BE2C (cell line): ENCODE results near the gene MAPK7.
A peak's percentile ranks its signal among the peaks of the same experiment; 100 is the strongest.

Experiments
- DNase-seq: peaks from one replicate; pipeline ENCODE4 v3.0.0-alpha.2; 2020
- H3K27me3 ChIP-seq: fragments of 250-450 bp; sonication (Bioruptor Pico); 2 replicates; pipeline ENCODE4 v1.5.1; 2020; ENCODE audit warnings: mild to moderate bottlenecking
- H3K36me3 ChIP-seq: fragments of 250-450 bp; sonication (Bioruptor Pico); 2 replicates; pipeline ENCODE4 v1.5.1; 2020; ENCODE audit warnings: mild to moderate bottlenecking
- H3K4me1 ChIP-seq: fragments of 250-450 bp; sonication (Bioruptor Pico); 2 replicates; pipeline ENCODE4 v1.5.1; 2020
- H3K4me3 ChIP-seq: 2 replicates; pipeline ENCODE4 v1.5.1; 2011; ENCODE audit warnings: low read depth, low read length
- H3K9me3 ChIP-seq: fragments of 250-450 bp; sonication (Bioruptor Pico); 2 replicates; pipeline ENCODE4 v1.5.1; 2020
- TF ChIP-seq, protein P1 (sequence below): IDR thresholded peaks from 2 replicates; pipeline ENCODE4 v1.5.1; 2012; ENCODE audit warnings: mild to moderate bottlenecking, low read depth, low read length

The MAPK7 gene

DNA sequence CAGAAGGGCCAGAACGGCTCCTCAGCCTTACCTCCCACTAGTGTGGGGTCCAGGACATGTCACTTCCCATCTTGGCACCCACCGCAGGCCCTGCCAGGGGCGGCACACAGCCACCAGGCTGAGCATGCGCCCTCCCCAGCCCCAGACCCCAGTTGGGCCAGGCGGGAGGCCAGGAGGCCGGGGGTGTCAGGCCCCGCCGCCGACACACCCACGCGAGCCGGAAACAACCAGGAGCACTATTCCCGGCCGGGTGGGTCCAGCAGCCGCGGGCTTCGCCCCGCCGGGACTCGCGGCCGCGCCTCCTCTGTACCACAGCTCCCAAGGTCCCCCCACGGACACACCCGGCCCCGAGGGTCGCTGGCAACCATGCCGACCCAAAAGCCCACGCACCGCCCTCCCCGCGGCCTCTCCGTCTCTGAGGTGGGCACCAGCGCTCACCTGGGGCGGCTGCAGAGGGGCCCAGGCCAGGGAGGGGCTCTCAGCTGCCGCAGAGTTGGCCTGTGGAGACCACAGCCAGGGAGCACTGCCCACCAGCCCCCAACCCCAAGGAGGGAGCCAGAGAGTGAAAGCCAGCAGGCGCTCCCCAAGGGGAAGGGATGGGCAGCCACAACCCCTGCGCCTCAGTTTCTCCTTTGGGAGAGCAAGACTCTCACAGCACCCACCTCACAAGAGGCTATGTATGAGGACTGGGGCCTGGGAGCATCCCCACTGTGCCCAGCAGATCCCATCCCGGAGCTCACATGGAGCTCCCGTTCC, 33.8 kb upstream of the MAPK7 start:
- Histone ChIP-seq H3K9me3 (no peaks in the 10 kb centered on the region), H3K4me1 (peaks cover 11% of the 10 kb centered on the region), H3K36me3 (no peaks in the 10 kb centered on the region), H3K27me3 (no peaks in the 10 kb centered on the region), H3K4me3 (no peak overlapping the region)
- DNase-seq: no peak
- TF ChIP-seq, protein P1, sequence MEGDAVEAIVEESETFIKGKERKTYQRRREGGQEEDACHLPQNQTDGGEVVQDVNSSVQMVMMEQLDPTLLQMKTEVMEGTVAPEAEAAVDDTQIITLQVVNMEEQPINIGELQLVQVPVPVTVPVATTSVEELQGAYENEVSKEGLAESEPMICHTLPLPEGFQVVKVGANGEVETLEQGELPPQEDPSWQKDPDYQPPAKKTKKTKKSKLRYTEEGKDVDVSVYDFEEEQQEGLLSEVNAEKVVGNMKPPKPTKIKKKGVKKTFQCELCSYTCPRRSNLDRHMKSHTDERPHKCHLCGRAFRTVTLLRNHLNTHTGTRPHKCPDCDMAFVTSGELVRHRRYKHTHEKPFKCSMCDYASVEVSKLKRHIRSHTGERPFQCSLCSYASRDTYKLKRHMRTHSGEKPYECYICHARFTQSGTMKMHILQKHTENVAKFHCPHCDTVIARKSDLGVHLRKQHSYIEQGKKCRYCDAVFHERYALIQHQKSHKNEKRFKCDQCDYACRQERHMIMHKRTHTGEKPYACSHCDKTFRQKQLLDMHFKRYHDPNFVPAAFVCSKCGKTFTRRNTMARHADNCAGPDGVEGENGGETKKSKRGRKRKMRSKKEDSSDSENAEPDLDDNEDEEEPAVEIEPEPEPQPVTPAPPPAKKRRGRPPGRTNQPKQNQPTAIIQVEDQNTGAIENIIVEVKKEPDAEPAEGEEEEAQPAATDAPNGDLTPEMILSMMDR: no peak

DNA sequence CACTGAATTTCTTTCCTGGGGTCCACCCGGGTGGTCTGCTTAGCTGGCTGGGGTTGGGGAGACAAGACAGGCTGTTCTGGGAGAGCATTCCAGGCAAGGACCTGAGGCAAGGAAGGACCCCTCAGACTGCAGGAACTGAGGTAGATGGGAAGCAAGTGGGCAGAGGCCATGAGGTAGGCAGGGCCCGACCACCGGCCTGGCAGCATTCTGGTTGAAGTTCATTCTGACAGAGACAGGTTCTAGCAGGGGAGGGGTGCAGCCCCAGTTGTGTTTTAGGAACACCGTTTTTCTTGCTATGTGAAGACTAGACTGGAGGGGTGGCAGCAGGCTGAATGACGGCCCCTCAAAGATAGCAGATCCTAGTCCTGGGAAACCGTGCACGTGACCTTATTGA, 33.2 kb upstream of the MAPK7 start:
- Histone ChIP-seq H3K36me3 (no peaks in the 10 kb centered on the region), H3K4me1 (peaks cover 11% of the 10 kb centered on the region), H3K4me3 (no peak overlapping the region), H3K9me3 (no peaks in the 10 kb centered on the region), H3K27me3 (no peaks in the 10 kb centered on the region)
- TF ChIP-seq, protein P1: no peak
- no peak for DNase-seq

DNA sequence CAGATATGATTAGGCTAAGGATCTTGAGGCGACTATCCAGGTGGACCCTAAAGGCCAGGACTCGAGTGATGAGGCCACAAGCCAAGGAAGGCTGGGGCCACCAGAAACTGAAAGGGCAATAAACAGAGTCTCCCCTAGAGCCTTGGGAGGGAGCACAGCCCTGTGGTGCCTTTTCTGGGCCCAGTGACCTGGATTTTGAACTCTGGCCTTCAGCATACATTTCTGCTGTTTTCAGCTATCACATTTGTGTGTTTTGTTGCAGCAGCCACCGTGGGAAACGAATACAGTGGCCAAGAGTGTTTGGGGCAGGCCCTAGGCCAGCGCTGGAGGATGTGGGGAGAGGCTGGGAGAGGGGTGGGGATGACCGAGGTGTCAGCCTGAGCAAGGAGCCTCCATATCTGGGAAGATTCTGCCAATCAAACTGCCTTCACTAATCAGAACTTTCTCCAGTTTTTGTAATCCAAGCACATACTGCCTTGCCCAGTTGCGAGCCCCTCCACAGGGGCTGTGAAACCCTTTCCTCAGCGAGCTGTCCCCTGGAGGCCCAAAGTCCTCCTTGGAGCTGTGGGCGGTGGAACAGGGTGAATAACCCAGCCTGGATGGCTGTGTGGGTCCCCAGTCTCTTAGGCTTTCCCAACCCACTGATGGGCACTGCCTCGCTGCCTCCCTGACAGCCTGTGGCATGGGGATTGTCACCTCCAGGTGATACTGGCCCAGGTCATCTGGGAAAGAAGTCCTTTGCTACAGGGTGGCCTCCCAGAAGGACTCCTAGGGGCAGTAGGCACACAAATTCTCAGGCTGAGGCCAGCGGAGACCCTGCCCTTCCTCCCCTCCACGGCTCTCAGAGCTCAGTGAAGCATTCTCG, 32.6 kb upstream of the MAPK7 start:
- DNase-seq: no peak
- no peaks in the 10 kb centered on the region for H3K36me3 ChIP-seq
- H3K4me3 ChIP-seq: no peak overlapping the region
- no peaks in the 10 kb centered on the region for H3K9me3 ChIP-seq
- TF ChIP-seq, protein P1: no peak
- H3K4me1 ChIP-seq: peaks cover 11% of the 10 kb centered on the region
- no peaks in the 10 kb centered on the region for H3K27me3 ChIP-seq

DNA sequence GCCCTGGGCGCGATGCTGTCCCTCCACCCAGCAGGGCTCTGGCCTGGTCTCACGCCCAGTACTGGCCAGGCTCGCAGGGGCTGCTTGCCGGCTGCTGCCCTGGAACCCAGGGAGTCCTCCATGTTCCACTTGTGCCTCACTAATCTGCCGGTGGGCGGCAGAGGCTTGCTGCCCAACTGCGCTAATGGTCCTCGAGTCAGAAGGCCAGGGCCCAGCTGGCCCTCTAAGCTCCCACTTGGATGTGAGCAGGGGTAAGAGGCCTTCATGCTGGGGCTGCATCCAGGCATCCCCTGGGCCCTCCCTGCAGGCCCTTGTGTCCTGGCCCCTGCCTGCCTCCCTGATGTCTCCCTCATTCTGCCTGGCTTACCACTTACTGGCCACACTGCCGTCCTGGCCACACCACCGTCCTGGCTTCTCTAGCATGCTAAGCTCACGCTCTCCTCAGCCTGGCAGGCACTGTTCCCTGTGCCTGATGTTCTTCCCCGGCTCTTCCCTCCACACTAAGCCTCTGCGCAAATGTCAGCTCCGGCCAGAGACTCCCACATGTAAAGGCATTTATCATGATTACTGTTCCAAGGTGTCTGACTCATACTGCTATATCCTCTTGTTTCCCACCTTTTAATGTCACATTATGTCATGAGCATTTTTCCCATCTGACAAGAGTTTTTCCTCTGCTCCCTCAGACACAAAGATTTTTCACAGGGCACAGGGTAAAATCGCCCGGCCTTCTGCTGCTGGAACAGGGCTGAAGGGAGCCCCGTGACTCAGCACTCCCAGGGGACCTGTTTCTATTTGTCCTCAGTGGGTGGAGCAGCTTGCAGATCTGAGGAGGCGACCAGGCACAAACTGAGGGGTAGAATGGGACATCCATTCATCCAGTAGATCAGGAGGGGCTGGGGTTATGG, 31.7 kb upstream of the MAPK7 start:
- TF ChIP-seq, protein P1: no peak
- no peaks in the 10 kb centered on the region for H3K9me3 ChIP-seq
- peak; percentile 73 for DNase-seq
- peaks cover 11% of the 10 kb centered on the region for H3K4me1 ChIP-seq
- no peaks in the 10 kb centered on the region for H3K27me3 ChIP-seq
- no peaks in the 10 kb centered on the region for H3K36me3 ChIP-seq
- no peak overlapping the region for H3K4me3 ChIP-seq

DNA sequence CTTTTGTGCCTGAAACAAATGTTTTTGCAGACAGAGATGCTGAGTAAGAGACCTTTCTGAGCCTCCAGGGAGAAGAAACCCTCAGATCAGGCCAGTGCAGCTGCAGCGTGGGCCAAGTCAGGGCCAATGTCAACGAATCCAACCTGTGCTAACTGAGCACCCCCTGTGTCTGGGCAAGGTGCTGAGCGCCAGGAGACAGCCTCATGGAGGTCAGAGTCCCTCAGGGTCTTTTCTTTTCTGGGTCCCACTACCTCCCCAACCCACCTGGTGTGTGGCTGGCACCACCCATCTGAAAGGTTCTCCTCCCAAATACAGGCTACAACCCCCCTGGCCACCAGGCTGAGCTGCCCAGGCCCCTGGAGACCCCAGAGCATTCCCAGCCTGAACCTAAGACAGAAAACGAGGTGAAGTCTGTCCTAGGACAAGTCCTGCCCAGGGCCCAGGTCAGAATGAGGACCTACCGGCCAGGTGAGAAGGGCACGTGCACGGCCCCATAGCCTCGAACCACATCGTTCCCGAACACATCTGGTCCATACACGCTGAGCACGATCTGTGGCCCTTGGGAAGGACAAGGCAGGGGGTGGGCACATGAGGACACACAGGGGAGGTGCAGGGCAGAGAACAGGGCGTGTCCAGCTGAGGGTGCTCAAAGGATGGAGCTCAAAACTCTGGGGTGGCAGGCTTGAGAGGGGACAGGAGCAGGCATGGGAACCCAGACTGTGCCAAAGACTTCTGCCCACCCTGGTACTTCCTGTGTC, 30.8 kb upstream of the MAPK7 start:
- no peaks in the 10 kb centered on the region for H3K27me3 ChIP-seq
- H3K4me3 ChIP-seq: no peak overlapping the region
- TF ChIP-seq, protein P1: no peak
- no peak for DNase-seq
- H3K9me3 ChIP-seq: no peaks in the 10 kb centered on the region
- H3K4me1 ChIP-seq: peaks cover 11% of the 10 kb centered on the region
- H3K36me3 ChIP-seq: no peaks in the 10 kb centered on the region
